CD4-positive, alpha-beta T cell treated with Interleukin-4 for 4 hours (primary cell): ENCODE data around the gene PEPD.

Experiments used
- DNase-seq: peaks from one replicate; pipeline ENCODE4 v3.0.0-alpha.2; 2020

PEPD gene

GRCh38 chr19:33435706-33436359, 85.8 kb downstream of the PEPD start:
- no peak for DNase-seq

- no peak for DNase-seq
These were observed 86.5 kb downstream of the PEPD start for GRCh38 chr19:33434886-33435705.

- no peak for DNase-seq
These were observed 87.3 kb downstream of the PEPD start for GRCh38 chr19:33434069-33434885.

GRCh38 chr19:33432446-33433170, 89.0 kb downstream of the PEPD start:
- DNase-seq: no peak

GRCh38 chr19:33432015-33432414, 89.6 kb downstream of the PEPD start:
- DNase-seq: no peak

GRCh38 chr19:33430674-33431277, 90.8 kb downstream of the PEPD start:
- DNase-seq: peak; percentile 41

- DNase-seq: peak; percentile 11
These were observed 91.5 kb downstream of the PEPD start for GRCh38 chr19:33429891-33430673.

GRCh38 chr19:33428627-33429125, 92.9 kb downstream of the PEPD start:
- no peak for DNase-seq

GRCh38 chr19:33427801-33428626, 93.6 kb downstream of the PEPD start:
- no peak for DNase-seq

- no peak for DNase-seq
These were observed 94.8 kb downstream of the PEPD start for GRCh38 chr19:33426621-33427361.

GRCh38 chr19:33424181-33424580, 97.4 kb downstream of the PEPD start:
- DNase-seq: no peak

GRCh38 chr19:33422369-33423180, 99.0 kb downstream of the PEPD start:
- no peak for DNase-seq

- DNase-seq: no peak
These were observed 100.2 kb downstream of the PEPD start for GRCh38 chr19:33421368-33421767.

GRCh38 chr19:33420821-33421220, 100.8 kb downstream of the PEPD start:
- DNase-seq: no peak

- DNase-seq: no peak
These were observed 101.8 kb downstream of the PEPD start for GRCh38 chr19:33419788-33420130.

GRCh38 chr19:33418871-33419787, 102.5 kb downstream of the PEPD start:
- no peak for DNase-seq

- no peak for DNase-seq
These were observed 103.1 kb downstream of the PEPD start for GRCh38 chr19:33418461-33418860.

- no peak for DNase-seq
These were observed 103.8 kb downstream of the PEPD start for GRCh38 chr19:33417751-33418150.
